HG02642 (cell line): ENCODE results near the gene LCN1.

Source experiments
- ATAC-seq: cut with Tn5 transposase; IDR thresholded peaks from one replicate; pipeline ENCODE4 v1.9.1; 2021; ENCODE audit warnings: mild to moderate bottlenecking; ENCODE audit not compliant: unreplicated experiment, poor library complexity

LCN1 gene

GRCh38 chr9:135520916-135521607 lies at the start of gene LCN1:
Gene LCN1 (plus strand): TSS chr9:135521440. CDS start chr9:135521498, 58 bp downstream.
- no peak for ATAC-seq

- ATAC-seq: no peak
These were observed 49.2 kb upstream of the LCN1 start for GRCh38 chr9:135471791-135472640.

- no peak for ATAC-seq
These were observed 47.2 kb upstream of the LCN1 start for GRCh38 chr9:135473972-135474543.

- ATAC-seq: no peak
These were observed 46.3 kb upstream of the LCN1 start for GRCh38 chr9:135474915-135475314.

GRCh38 chr9:135476561-135477355 lies 44.5 kb upstream of the LCN1 start:
- ATAC-seq: no peak

- no peak for ATAC-seq
These were observed 43.0 kb upstream of the LCN1 start for GRCh38 chr9:135478191-135478590.

GRCh38 chr9:135478829-135479468 lies 42.3 kb upstream of the LCN1 start:
- no peak for ATAC-seq

GRCh38 chr9:135479469-135480052 lies 41.7 kb upstream of the LCN1 start, which contains the start of gene PPP1R26:
Gene PPP1R26 (plus strand): TSS chr9:135479782. CDS start chr9:135484511, 4,729 bp downstream.
- no peak for ATAC-seq

- no peak for ATAC-seq
These were observed 40.9 kb upstream of the LCN1 start for GRCh38 chr9:135480071-135480939.

- no peak for ATAC-seq
These were observed 40.3 kb upstream of the LCN1 start for GRCh38 chr9:135480940-135481310.

- ATAC-seq: no peak
These were observed 39.1 kb upstream of the LCN1 start for GRCh38 chr9:135482015-135482754.

- ATAC-seq: no peak
These were observed 36.6 kb upstream of the LCN1 start for GRCh38 chr9:135484460-135485277.

GRCh38 chr9:135485385-135485784 lies 35.9 kb upstream of the LCN1 start:
- ATAC-seq: no peak

GRCh38 chr9:135485832-135486231 lies 35.4 kb upstream of the LCN1 start:
- no peak for ATAC-seq

GRCh38 chr9:135486267-135487065 lies 34.8 kb upstream of the LCN1 start:
- ATAC-seq: no peak

GRCh38 chr9:135487281-135488012 lies 33.8 kb upstream of the LCN1 start:
- no peak for ATAC-seq
